BLaER1 treated with 17β-estradiol and CSF1 and Interleukin-3, amounts not matched to agents 10 nM and 100 nM (cell line): Measurements from ENCODE around the gene HIRA.
"Not testable (repeated sequence)": the region's sequence is repeated elsewhere in the genome, so short reads cannot be mapped to it uniquely, and the experiment has no call there.

Experiments
- H3K27ac ChIP-seq, 11 experiments: shearing (Covaris generic); formaldehyde crosslinking; 2 replicates each; pipeline ENCODE4 v1.8.1; 2022
- H3K27me3 ChIP-seq, 11 experiments: shearing (Covaris generic); formaldehyde crosslinking; 2 replicates each; pipeline ENCODE4 v1.8.1; 2022
- H3K36me3 ChIP-seq, 11 experiments: shearing (Covaris generic); formaldehyde crosslinking; 2 replicates each; pipeline ENCODE4 v1.8.1; 2022
- H3K4me1 ChIP-seq, 10 experiments: shearing (Covaris generic); formaldehyde crosslinking; 2 replicates each; pipeline ENCODE4 v1.8.1; 2022
- H3K4me2 ChIP-seq, 11 experiments: shearing (Covaris generic); formaldehyde crosslinking; 2 replicates each; pipeline ENCODE4 v1.8.1; 2022
- H3K4me3 ChIP-seq, 10 experiments: shearing (Covaris generic); formaldehyde crosslinking; 2 replicates each; pipeline ENCODE4 v1.8.1; 2022
- H3K9ac ChIP-seq, 11 experiments: shearing (Covaris generic); formaldehyde crosslinking; 2 replicates each; pipeline ENCODE4 v1.8.1; 2022
- H3K9me3 ChIP-seq, 11 experiments: shearing (Covaris generic); formaldehyde crosslinking; replicated peaks in 1 of 11; 2 replicates each; pipeline ENCODE4 v1.8.1; 2022
- H4K20me1 ChIP-seq, 11 experiments: shearing (Covaris generic); formaldehyde crosslinking; 2 replicates each; pipeline ENCODE4 v1.8.1; 2022
- Cebpa-rat ChIP-seq, 11 experiments: shearing (Covaris generic); IDR thresholded peaks; 2 replicates each; pipeline ENCODE4 v1.8.1; 2022

HIRA gene

DNA sequence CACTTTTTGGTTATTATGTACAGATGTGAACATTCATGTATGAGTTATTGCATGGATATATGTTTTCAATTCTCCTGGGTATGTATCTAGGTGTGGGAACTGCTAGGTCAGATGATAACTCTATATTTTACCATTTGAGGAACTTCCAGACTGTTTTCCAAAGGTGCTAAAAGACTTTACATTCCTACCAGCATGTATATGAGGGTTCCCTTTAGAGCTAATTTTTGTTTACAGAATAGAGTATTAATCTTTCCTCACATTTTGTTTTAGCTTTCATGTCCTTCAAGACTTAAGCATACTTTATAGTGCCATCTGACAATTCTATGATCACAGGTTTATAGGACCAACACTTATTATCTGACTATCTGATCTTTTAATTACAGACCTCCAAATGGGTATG, 59.6 kb downstream of the HIRA start:
- Histone ChIP-seq H3K9ac (no peak overlapping the region), H3K27ac (no peak overlapping the region), H3K4me3 (no peak overlapping the region), H3K4me1 (no peaks in the 10 kb centered on the region), H3K36me3 (peaks cover 97 to 100% (median 100%) of the 10 kb centered on the region in 11 experiments), H3K27me3 (no peaks in the 10 kb centered on the region), H3K9me3 (no peaks in the 10 kb centered on the region), H4K20me1 (peaks cover 0 to 11% (median 0%) of the 10 kb centered on the region in 11 experiments; a peak in 4 of 22 replicates), H3K4me2 (no peak overlapping the region)
- no peak for TF ChIP-seq Cebpa-rat (IDR thresholded peaks at IDR 0.05)

DNA sequence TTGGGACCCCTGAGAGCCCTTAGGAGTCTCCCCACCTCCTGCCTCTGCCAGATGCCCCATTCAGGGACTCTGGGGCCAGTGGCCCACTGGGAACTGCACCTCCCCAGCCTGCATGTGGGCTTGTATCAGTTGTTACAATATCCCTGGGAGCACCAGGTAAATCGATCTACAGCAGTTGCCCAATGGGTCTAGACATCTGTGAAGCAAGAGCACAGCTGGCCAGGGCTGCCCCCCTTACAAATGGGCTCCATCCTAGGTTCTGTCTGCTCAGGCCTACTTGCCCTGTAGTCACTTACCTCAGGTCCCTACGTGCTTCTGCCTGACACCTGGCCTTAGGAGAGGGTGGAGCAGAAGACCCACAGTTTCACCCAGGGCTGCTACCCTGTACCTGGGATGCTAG, 62.7 kb downstream of the HIRA start:
- no peak overlapping the region for H3K9ac ChIP-seq
- H3K36me3 ChIP-seq: peaks cover 94 to 100% (median 99%) of the 10 kb centered on the region in 11 experiments
- no peak for TF ChIP-seq Cebpa-rat (IDR thresholded peaks at IDR 0.05)
- peaks cover 0 to 4% (median 0%) of the 10 kb centered on the region in 11 experiments; a peak in 2 of 22 replicates for H4K20me1 ChIP-seq
- H3K27ac ChIP-seq: no peak overlapping the region
- H3K27me3 ChIP-seq: no peaks in the 10 kb centered on the region
- H3K9me3 ChIP-seq: no peaks in the 10 kb centered on the region
- H3K4me2 ChIP-seq: no peak overlapping the region
- no peaks in the 10 kb centered on the region for H3K4me1 ChIP-seq
- no peak overlapping the region for H3K4me3 ChIP-seq

DNA sequence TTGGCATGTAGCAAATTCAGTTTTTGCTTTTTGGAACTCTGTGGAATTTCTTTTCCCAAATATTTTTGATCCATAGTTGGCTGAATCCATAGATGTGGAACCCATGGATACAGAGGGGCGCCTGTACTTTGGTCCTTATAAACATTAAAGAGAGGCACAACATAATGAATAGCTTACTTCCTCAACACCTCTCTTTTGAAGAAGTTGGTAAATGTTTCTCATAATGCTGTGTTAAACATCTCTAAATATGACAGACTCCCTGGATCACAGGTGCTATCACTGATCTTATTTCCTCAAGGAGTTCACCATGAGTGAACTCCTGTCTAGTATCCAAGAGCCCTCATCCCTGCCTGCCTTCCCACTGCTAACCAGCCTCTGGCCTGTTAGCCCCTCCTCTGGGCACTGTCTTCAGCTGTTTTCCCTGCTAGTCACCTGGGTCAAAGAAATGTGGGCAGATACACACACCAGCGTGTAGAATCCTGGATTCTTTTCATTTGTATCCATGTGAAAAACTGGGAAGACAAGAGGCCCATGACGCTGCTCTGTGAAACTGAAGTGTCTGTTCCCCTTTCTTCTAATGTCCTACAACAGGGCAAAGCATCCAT, 63.7 kb downstream of the HIRA start:
- H3K36me3 ChIP-seq: peaks cover 95 to 100% (median 100%) of the 10 kb centered on the region in 11 experiments

DNA sequence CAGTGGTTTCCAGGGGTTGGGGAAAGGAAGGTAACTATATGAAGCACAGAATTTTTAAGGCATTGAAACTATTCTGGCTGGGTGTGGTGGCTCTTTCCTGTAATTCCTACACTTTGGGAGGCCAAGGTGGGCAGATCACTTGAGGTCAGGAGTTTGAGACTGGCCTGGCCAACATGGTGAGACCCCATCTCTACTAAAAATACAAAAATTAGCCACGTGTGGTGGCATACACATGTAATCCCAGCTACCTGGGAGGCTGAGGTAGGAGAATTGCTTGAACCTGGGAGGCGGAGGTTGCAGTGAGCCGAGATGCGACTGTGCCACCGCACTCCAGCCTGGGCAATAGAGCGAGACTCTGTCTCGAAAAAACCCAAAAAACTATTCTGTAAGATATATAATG, 68.0 kb downstream of the HIRA start:
- H3K9ac ChIP-seq, H3K27me3 ChIP-seq, H3K4me2 ChIP-seq, H3K4me3 ChIP-seq, H3K9me3 ChIP-seq: not testable (repeated sequence)
- H4K20me1 ChIP-seq: peaks cover 0 to 22% (median 0%) of the 10 kb centered on the region in 11 experiments; a peak in 5 of 22 replicates
- peaks cover 0 to 30% (median 19%) of the 10 kb centered on the region in 10 experiments; a peak in 16 of 20 replicates for H3K4me1 ChIP-seq
- peak overlapping the region in 1 of 11 experiments; percentile 21; a peak in 1 of 22 replicates for H3K27ac ChIP-seq
- peaks cover 89 to 100% (median 96%) of the 10 kb centered on the region in 11 experiments for H3K36me3 ChIP-seq

More for the DNA sequence above, 63.7 kb downstream of the HIRA start:
- TF ChIP-seq Cebpa-rat (IDR thresholded peaks at IDR 0.05): no peak
- H3K27me3 ChIP-seq: no peaks in the 10 kb centered on the region
- no peak overlapping the region for H3K27ac ChIP-seq
- H3K4me1 ChIP-seq: peaks cover 0 to 2% (median under 1%) of the 10 kb centered on the region in 10 experiments; a peak in 6 of 20 replicates
- H3K9ac ChIP-seq: no peak overlapping the region
- H3K9me3 ChIP-seq: no peaks in the 10 kb centered on the region
- H4K20me1 ChIP-seq: peaks cover 0 to 4% (median 0%) of the 10 kb centered on the region in 11 experiments; a peak in 2 of 22 replicates
- H3K4me3 ChIP-seq: no peak overlapping the region
- no peak overlapping the region for H3K4me2 ChIP-seq

DNA sequence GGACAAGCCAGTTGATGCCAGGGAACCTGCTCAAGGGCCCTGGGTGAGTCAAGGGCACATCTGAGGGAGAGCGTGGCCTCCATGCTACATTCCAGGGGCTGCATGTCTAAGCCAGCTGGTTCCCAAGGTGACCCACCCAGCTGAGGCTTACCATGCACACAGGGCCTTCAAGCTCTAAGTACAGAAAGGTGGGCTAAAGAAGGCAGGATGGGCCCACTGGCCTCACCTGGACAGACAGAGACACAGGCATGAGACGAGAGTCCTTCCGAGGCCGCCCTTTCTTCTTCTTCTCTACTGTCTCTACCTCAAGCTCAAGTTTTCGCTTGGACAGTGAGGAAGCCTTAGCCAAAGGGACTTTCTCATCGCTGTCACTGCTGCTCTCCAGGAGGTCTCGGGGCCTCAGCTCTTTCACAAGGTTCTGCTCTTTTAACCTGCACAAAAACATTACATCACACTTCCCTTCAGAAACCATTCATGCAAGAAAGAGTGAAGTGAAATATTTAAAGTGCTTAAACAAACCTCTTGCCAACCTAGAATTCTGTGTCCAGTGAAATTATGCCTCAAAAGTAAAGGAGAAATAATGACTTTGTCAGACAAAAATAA, 69.9 kb downstream of the HIRA start:
- Histone ChIP-seq H3K4me2 (peak overlapping the region in 9 of 11 experiments; percentile 21 to 65 (median 50); a peak in 17 of 22 replicates), H3K9me3 (no peaks in the 10 kb centered on the region), H3K9ac (peak overlapping the region in 4 of 11 experiments; percentile 0 to 27 (median 22); a peak in 5 of 22 replicates), H3K36me3 (peaks cover 89 to 100% (median 96%) of the 10 kb centered on the region in 11 experiments), H3K27ac (peak overlapping the region in 8 of 11 experiments; percentile 38 to 66 (median 51); a peak in 16 of 22 replicates), H3K4me3 (no peak overlapping the region), H3K4me1 (peaks cover 0 to 30% (median 19%) of the 10 kb centered on the region in 10 experiments; a peak in 16 of 20 replicates), H4K20me1 (peaks cover 0 to 38% (median 0%) of the 10 kb centered on the region in 11 experiments; a peak in 7 of 22 replicates), H3K27me3 (no peaks in the 10 kb centered on the region)
- TF ChIP-seq Cebpa-rat (IDR thresholded peaks at IDR 0.05): no peak

GRCh38 chr22:19360862-19361261, 70.7 kb downstream of the HIRA start:
- peaks cover 91 to 100% (median 96%) of the 10 kb centered on the region in 11 experiments for H3K36me3 ChIP-seq

GRCh38 chr22:19360300-19360792, 71.2 kb downstream of the HIRA start:
- H3K9me3 ChIP-seq: no peaks in the 10 kb centered on the region
- peak overlapping the region in 2 of 11 experiments; percentile 32 to 47; a peak in 2 of 22 replicates for H3K27ac ChIP-seq
- H3K9ac ChIP-seq: 0 out of 22 replicates have a peak overlapping the region, but pooled peaks of 1 of the 11 experiments have one; percentile 9
- TF ChIP-seq Cebpa-rat (IDR thresholded peaks at IDR 0.05): no peak
- no peaks in the 10 kb centered on the region for H3K27me3 ChIP-seq
- peaks cover 0 to 51% (median 3%) of the 10 kb centered on the region in 11 experiments; a peak in 10 of 22 replicates for H4K20me1 ChIP-seq
- no peak overlapping the region for H3K4me3 ChIP-seq
- no peak overlapping the region for H3K4me2 ChIP-seq
- peaks cover 91 to 100% (median 96%) of the 10 kb centered on the region in 11 experiments for H3K36me3 ChIP-seq
- peaks cover 0 to 30% (median 19%) of the 10 kb centered on the region in 10 experiments; a peak in 16 of 20 replicates for H3K4me1 ChIP-seq

More at GRCh38 chr22:19360862-19361261, 70.7 kb downstream of the HIRA start:
- Histone ChIP-seq H3K9me3 (no peaks in the 10 kb centered on the region), H3K4me3 (no peak overlapping the region), H3K4me2 (no peak overlapping the region; a peak in 1 of 22 replicates), H3K4me1 (peaks cover 0 to 30% (median 19%) of the 10 kb centered on the region in 10 experiments; a peak in 16 of 20 replicates), H3K9ac (peak overlapping the region in 1 of 11 experiments; percentile 24; a peak in 1 of 22 replicates), H3K27me3 (no peaks in the 10 kb centered on the region), H4K20me1 (peaks cover 0 to 46% (median 0%) of the 10 kb centered on the region in 11 experiments; a peak in 10 of 22 replicates), H3K27ac (peak overlapping the region in 7 of 11 experiments; percentile 47 to 66 (median 51); a peak in 11 of 22 replicates)
- no peak for TF ChIP-seq Cebpa-rat (IDR thresholded peaks at IDR 0.05)

DNA sequence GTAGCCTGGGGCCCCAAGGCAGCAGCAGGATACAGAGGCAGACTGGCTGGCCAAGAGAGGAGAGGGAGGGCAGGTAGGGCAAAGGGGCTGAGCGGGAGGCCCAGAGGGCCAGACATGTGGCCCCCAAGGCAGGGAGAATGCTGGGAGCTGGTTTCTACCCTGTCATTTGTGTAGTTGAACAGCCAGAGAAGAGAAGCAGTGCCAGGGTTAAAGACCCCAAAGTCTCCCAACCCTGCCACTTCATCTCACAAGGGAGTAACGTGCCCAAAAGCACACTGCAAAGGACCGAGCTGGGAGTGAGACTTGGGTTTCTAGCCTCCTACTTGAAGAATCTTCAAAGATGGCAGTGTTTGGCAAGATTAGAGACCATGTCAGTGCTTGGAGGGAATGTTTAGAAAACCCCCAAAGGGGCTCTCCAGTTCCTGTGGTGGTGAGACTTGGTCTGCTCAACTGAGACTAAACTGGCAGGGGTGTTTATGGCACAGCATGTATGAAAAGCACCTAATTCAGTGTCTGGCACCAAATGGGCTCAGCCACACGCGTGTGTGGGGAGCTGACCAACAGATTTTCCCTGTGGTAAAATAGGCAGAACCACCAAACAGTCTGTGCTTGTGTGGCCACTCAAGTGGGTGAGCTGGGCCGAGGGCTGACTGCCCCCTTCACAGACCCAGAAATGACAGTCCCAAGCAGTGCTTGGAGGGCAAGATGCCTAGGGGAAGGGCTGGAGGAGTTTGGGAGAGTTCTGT, 71.8 kb downstream of the HIRA start:
- H3K27me3 ChIP-seq: no peaks in the 10 kb centered on the region
- H3K9ac ChIP-seq: 0 out of 22 replicates have a peak overlapping the region, but pooled peaks of 1 of the 11 experiments have one; percentile 9
- no peak for TF ChIP-seq Cebpa-rat (IDR thresholded peaks at IDR 0.05)
- H3K4me1 ChIP-seq: peaks cover 0 to 30% (median 19%) of the 10 kb centered on the region in 10 experiments; a peak in 16 of 20 replicates
- no peaks in the 10 kb centered on the region for H3K9me3 ChIP-seq
- H3K4me3 ChIP-seq: no peak overlapping the region
- no peak overlapping the region for H3K4me2 ChIP-seq
- peaks cover 0 to 51% (median 5%) of the 10 kb centered on the region in 11 experiments; a peak in 9 of 22 replicates for H4K20me1 ChIP-seq
- H3K36me3 ChIP-seq: peaks cover 91 to 100% (median 96%) of the 10 kb centered on the region in 11 experiments
- peak overlapping the region in 2 of 11 experiments; percentile 32 to 36; a peak in 2 of 22 replicates for H3K27ac ChIP-seq
